ENCODE measurements around the gene ANKRD52. TPM values are rescaled to one million over a fixed set of nuclear protein-coding genes. Genes with fewer than 3 reads are reported as not detected.
A peak's percentile ranks its signal among the peaks of the same experiment; 100 is the strongest.

ANKRD52 gene
- total and polyA plus RNA-seq, 5 experiments from 2014 or later: 7.5 to 43.9 (median 11.5) TPM

GRCh38 chr12:56231184-56231582 lies 27.0 kb downstream of the ANKRD52 start:
- Mint-ChIP-seq H3K27me3 (no peaks in the 10 kb centered on the region), H3K9me3 (no peaks in the 10 kb centered on the region), H3K4me1 (peaks cover 0 to 2% (median 0%) of the 10 kb centered on the region in 4 donors), H3K4me3 (no peak overlapping the region), H3K36me3 (peaks cover 0 to 8% (median 0%) of the 10 kb centered on the region in 3 donors), H3K27ac (no peak overlapping the region)
- ATAC-seq (no peak), DNase-seq (no peak)
- POLR2A ChIA-PET: interaction anchor here (0.8 to 1.1 kb wide), 2 partner anchors 9 to 127 kb away, joined by 3 to 4 read pairs; partner anchors contain the start of gene RNF41

- H3K36me3 Mint-ChIP-seq: peaks cover 0 to 9% (median 0%) of the 10 kb centered on the region in 3 donors
- H3K27me3 Mint-ChIP-seq: no peaks in the 10 kb centered on the region
- DNase-seq (no peak), ATAC-seq (no peak)
- no peak overlapping the region for H3K4me3 Mint-ChIP-seq
- POLR2A ChIA-PET: interaction anchor here (0.8 to 1.1 kb wide), 2 partner anchors 8 to 128 kb away, joined by 3 to 4 read pairs; partner anchors contain the start of gene RNF41
- H3K4me1 Mint-ChIP-seq: peaks cover 0 to 3% (median under 1%) of the 10 kb centered on the region in 4 donors
- H3K9me3 Mint-ChIP-seq: no peaks in the 10 kb centered on the region
- H3K27ac Mint-ChIP-seq: peak overlapping the region in 2 of 10 donors; percentile 56 to 76
Observed at GRCh38 chr12:56230432-56231183, 27.6 kb downstream of the ANKRD52 start.

GRCh38 chr12:56229916-56230431 lies 28.2 kb downstream of the ANKRD52 start, which contains the start of gene SLC39A5:
TSS of gene SLC39A5 (plus strand) at chr12:56230051. CDS start at chr12:56231275, 1,224 bp downstream.
- Mint-ChIP-seq H3K27ac (peak within 1 kb of the TSS in 2 of 10 donors; percentile 56 to 76), H3K4me3 (no peak within 1 kb of the TSS), H3K4me1 (peaks cover 6 to 10% (median 7%) of the 10 kb centered on the region in 4 donors), H3K27me3 (no peaks in the 10 kb centered on the region), H3K9me3 (no peaks in the 10 kb centered on the region), H3K36me3 (peaks cover 0 to 9% (median 0%) of the 10 kb centered on the region in 3 donors)
- DNase-seq: no peak
- POLR2A ChIA-PET: no interaction called here
- ATAC-seq: no peak

GRCh38 chr12:56229082-56229481 lies 29.1 kb downstream of the ANKRD52 start:
- POLR2A ChIA-PET: interaction anchor here (0.5 to 0.6 kb wide), 2 partner anchors 42 to 65 kb away, joined by 3 read pairs; no protein-coding TSS in a partner anchor
- Mint-ChIP-seq H3K4me1 (peaks cover 9 to 15% (median 14%) of the 10 kb centered on the region in 4 donors), H3K27ac (no peak overlapping the region), H3K4me3 (no peak overlapping the region), H3K36me3 (peaks cover 0 to 9% (median 0%) of the 10 kb centered on the region in 3 donors), H3K27me3 (no peaks in the 10 kb centered on the region), H3K9me3 (no peaks in the 10 kb centered on the region)
- no peak for ATAC-seq
- DNase-seq: no peak

GRCh38 chr12:56224954-56225353 lies 33.2 kb downstream of the ANKRD52 start:
- Mint-ChIP-seq H3K9me3 (no peaks in the 10 kb centered on the region), H3K27me3 (no peaks in the 10 kb centered on the region), H3K4me3 (peak overlapping the region; percentile 83 to 100 (median 97)), H3K36me3 (peaks cover 0 to 7% (median 0%) of the 10 kb centered on the region in 3 donors), H3K27ac (peak overlapping the region; percentile 71 to 99 (median 91)), H3K4me1 (peaks cover 27 to 50% (median 47%) of the 10 kb centered on the region in 4 donors)
- DNase-seq (peak in 2 of 10 donors; percentile 9 to 14), ATAC-seq (no peak)
- POLR2A ChIA-PET: interaction anchor here (0.5 kb wide), 1 partner anchor 10 kb away, joined by 3 read pairs; no protein-coding TSS in a partner anchor

- peaks cover 0 to 7% (median 0%) of the 10 kb centered on the region in 3 donors for H3K36me3 Mint-ChIP-seq
- H3K4me1 Mint-ChIP-seq: peaks cover 27 to 53% (median 47%) of the 10 kb centered on the region in 4 donors
- H3K9me3 Mint-ChIP-seq: no peaks in the 10 kb centered on the region
- peak within 1 kb of the TSS; percentile 83 to 100 (median 97) for H3K4me3 Mint-ChIP-seq
- peak within 1 kb of the TSS; percentile 71 to 100 (median 98) for H3K27ac Mint-ChIP-seq
- DNase-seq: peak; percentile 77 to 94 (median 86)
- peak; percentile 75 to 79 for ATAC-seq
- POLR2A ChIA-PET: interaction anchor here (3.0 to 4.2 kb wide), 3 partner anchors 33 to 106 kb away, joined by 12 to 88 read pairs (median 62); partner anchors contain the start of genes ANKRD52, RPL41, SMARCC2 and ZC3H10
- H3K27me3 Mint-ChIP-seq: no peaks in the 10 kb centered on the region
Observed at GRCh38 chr12:56224102-56224701, 34.0 kb downstream of the ANKRD52 start, which contains the start of gene NABP2. TSS of gene NABP2 (plus strand) at chr12:56224342. CDS start at chr12:56224857, 515 bp downstream.

- no peaks in the 10 kb centered on the region for H3K27me3 Mint-ChIP-seq
- H3K27ac Mint-ChIP-seq: peak overlapping the region; percentile 71 to 100 (median 94)
- peaks cover 0 to 7% (median 0%) of the 10 kb centered on the region in 3 donors for H3K36me3 Mint-ChIP-seq
- no peaks in the 10 kb centered on the region for H3K9me3 Mint-ChIP-seq
- peaks cover 27 to 54% (median 47%) of the 10 kb centered on the region in 4 donors for H3K4me1 Mint-ChIP-seq
- DNase-seq (no peak), ATAC-seq (no peak)
- POLR2A ChIA-PET: interaction anchor here (0.7 to 4.2 kb wide), 10 partner anchors 16 to 1234 kb away, joined by 3 to 88 read pairs (median 10); partner anchors contain the start of genes ANKRD52, ESYT1, PA2G4 and RPL41
- H3K4me3 Mint-ChIP-seq: peak overlapping the region; percentile 83 to 100 (median 97)
Observed at GRCh38 chr12:56223571-56224101, 34.5 kb downstream of the ANKRD52 start.

- Mint-ChIP-seq H3K4me1 (peaks cover 27 to 56% (median 47%) of the 10 kb centered on the region in 4 donors), H3K27me3 (no peaks in the 10 kb centered on the region), H3K36me3 (peaks cover 0 to 7% (median 0%) of the 10 kb centered on the region in 3 donors), H3K9me3 (no peaks in the 10 kb centered on the region), H3K4me3 (peak overlapping the region; percentile 97 to 100 (median 98)), H3K27ac (peak overlapping the region; percentile 97 to 100 (median 99))
- DNase-seq (no peak), ATAC-seq (no peak)
- POLR2A ChIA-PET: interaction anchor here (0.7 to 4.2 kb wide), 34 partner anchors 8 to 1008 kb away, joined by 3 to 88 read pairs (median 7); partner anchors contain the start of genes ANKRD52, BAZ2A, CNPY2 and COQ10A
Observed at GRCh38 chr12:56222531-56222895, 35.7 kb downstream of the ANKRD52 start.

GRCh38 chr12:56221757-56222530 lies 36.2 kb downstream of the ANKRD52 start, which contains the start of gene RNF41:
TSS of gene RNF41 (minus strand) at chr12:56221922. CDS start at chr12:56214047, 7,875 bp downstream.
- ATAC-seq (peak; percentile 78 to 82), DNase-seq (peak; percentile 84 to 96 (median 91))
- H3K4me1 Mint-ChIP-seq: peaks cover 27 to 58% (median 47%) of the 10 kb centered on the region in 4 donors
- peak within 1 kb of the TSS; percentile 97 to 100 (median 99) for H3K27ac Mint-ChIP-seq
- H3K27me3 Mint-ChIP-seq: no peaks in the 10 kb centered on the region
- POLR2A ChIA-PET: interaction anchor here (0.5 to 4.2 kb wide), 49 partner anchors 9 to 1009 kb away, joined by 3 to 88 read pairs (median 6); partner anchors contain the start of genes ANKRD52, BAZ2A, CNPY2 and COQ10A
- no peaks in the 10 kb centered on the region for H3K9me3 Mint-ChIP-seq
- H3K36me3 Mint-ChIP-seq: peaks cover 0 to 4% (median 0%) of the 10 kb centered on the region in 3 donors
- peak within 1 kb of the TSS; percentile 97 to 100 (median 98) for H3K4me3 Mint-ChIP-seq

- Mint-ChIP-seq H3K4me1 (peaks cover 27 to 62% (median 51%) of the 10 kb centered on the region in 4 donors), H3K9me3 (no peaks in the 10 kb centered on the region), H3K27ac (peak overlapping the region; percentile 97 to 100 (median 99)), H3K27me3 (no peaks in the 10 kb centered on the region), H3K4me3 (peak overlapping the region; percentile 97 to 100 (median 98)), H3K36me3 (peaks cover 0 to 7% (median 0%) of the 10 kb centered on the region in 3 donors)
- POLR2A ChIA-PET: interaction anchor here (0.6 to 4.2 kb wide), 40 partner anchors 8 to 504 kb away, joined by 3 to 88 read pairs (median 7); partner anchors contain the start of genes ANKRD52, BAZ2A, CNPY2 and COQ10A
- ATAC-seq (peak; percentile 22 to 35), DNase-seq (no peak)
Observed at GRCh38 chr12:56221232-56221756, 36.9 kb downstream of the ANKRD52 start.

Data from naive thymus-derived CD8-positive, alpha-beta T cell (primary cell).